DOHH2 (cell line): ENCODE results near the gene RPL39.

Experiments
- EZH2phosphoT487 ChIP-seq: fragments of 200-600 bp; sonication (generic); IDR thresholded peaks from 2 replicates; pipeline ENCODE4 v1.6.1; 2017; ENCODE audit warnings: borderline replicate concordance, mild to moderate bottlenecking, antibody characterized with exemption, low read length, moderate library complexity, mixed read lengths
- TF ChIP-seq, protein P1 (sequence below): fragments of 200-600 bp; sonication (generic); IDR thresholded peaks from one replicate; pipeline ENCODE4 v1.5.1; 2014; ENCODE audit warnings: antibody characterized with exemption, mild to moderate bottlenecking, low read depth, low read length; ENCODE audit not compliant: poor library complexity, severe bottlenecking

DNA sequence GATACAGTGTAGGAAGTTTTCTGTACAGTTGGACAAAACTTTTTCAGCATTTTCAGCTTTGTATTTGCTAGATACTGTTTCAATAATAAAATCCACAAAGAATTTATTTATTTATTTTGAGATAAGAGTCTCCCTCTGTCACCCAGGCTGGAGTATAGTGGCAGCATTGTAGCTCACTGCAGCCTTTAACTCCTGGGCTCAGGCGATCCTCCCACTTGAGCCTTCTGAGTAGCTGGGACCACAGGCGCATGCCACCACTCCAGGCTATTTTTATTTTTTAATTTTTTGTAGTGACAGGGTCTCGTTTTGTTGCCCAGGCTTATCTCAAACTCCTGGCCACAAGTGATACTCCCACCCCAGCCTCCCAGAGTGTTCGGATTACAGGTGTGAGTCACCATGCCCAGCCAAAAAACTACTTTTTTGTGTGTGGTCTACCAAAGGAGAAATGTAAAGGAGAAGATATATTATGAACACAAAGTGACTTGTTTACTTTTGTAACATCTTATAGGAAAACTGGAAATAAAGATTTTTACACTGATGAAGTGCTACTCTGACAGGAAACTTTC is 46.1 kb downstream of the RPL39 start:
- TF ChIP-seq, protein P1, sequence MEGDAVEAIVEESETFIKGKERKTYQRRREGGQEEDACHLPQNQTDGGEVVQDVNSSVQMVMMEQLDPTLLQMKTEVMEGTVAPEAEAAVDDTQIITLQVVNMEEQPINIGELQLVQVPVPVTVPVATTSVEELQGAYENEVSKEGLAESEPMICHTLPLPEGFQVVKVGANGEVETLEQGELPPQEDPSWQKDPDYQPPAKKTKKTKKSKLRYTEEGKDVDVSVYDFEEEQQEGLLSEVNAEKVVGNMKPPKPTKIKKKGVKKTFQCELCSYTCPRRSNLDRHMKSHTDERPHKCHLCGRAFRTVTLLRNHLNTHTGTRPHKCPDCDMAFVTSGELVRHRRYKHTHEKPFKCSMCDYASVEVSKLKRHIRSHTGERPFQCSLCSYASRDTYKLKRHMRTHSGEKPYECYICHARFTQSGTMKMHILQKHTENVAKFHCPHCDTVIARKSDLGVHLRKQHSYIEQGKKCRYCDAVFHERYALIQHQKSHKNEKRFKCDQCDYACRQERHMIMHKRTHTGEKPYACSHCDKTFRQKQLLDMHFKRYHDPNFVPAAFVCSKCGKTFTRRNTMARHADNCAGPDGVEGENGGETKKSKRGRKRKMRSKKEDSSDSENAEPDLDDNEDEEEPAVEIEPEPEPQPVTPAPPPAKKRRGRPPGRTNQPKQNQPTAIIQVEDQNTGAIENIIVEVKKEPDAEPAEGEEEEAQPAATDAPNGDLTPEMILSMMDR, result no peak
- TF ChIP-seq EZH2phosphoT487, result no peak
